GM18498 (cell line): ENCODE results near the gene SERPINB11.
"Not testable (repeated sequence)": the region's sequence is repeated elsewhere in the genome, so short reads cannot be mapped to it uniquely, and the experiment has no call there.

Experiments
- ATAC-seq: cut with Tn5 transposase; IDR thresholded peaks from one replicate; pipeline ENCODE4 v1.9.1; 2021; ENCODE audit warnings: mild to moderate bottlenecking, moderate library complexity; ENCODE audit not compliant: unreplicated experiment

Gene SERPINB11, protein sequence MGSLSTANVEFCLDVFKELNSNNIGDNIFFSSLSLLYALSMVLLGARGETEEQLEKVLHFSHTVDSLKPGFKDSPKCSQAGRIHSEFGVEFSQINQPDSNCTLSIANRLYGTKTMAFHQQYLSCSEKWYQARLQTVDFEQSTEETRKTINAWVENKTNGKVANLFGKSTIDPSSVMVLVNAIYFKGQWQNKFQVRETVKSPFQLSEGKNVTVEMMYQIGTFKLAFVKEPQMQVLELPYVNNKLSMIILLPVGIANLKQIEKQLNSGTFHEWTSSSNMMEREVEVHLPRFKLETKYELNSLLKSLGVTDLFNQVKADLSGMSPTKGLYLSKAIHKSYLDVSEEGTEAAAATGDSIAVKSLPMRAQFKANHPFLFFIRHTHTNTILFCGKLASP

DNA sequence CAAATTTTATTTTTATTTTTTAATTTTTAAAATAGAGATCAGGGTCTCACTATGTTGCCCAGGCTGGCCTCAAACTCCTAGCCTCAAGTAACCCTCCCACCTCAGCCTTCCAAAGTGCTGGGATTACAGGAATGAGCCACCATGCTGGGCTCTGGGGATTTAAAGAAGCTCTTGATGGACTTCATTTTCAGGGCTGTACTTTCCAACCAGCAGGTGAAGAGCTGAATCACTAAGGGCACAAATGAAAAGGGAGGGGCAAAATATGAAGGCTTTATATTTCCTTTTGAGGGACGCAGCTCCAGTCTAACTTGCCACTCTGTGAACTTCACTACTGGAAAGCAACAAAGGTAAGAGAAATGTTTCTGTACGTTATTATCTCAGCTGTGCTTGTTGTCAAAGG, at the start of gene SERPINB11:
Gene SERPINB11 (plus strand): TSS at position 301 of the 400 bp plus-strand sequence. CDS start 7,234 bp downstream, outside the sequence.
- ATAC-seq: no peak

DNA sequence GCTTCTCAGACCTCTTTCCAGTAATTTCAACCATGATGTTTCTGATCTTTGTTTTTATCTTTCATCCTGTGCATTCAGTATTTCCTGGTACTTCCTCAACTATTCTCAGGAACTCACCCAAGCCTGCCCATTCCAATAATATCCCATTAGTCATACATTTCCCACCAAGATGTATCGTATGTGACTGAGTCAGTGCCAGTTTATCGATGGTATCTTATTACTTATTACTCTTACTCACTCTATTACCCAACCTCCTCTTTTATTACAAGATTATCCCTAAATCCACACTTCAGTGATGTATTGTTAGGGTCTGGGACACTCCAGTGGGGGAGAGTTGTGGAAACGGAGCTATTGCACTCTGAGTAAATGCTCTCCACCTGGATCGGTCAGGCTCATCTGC, 43.8 kb upstream of the SERPINB11 start:
- not testable (repeated sequence) for ATAC-seq

DNA sequence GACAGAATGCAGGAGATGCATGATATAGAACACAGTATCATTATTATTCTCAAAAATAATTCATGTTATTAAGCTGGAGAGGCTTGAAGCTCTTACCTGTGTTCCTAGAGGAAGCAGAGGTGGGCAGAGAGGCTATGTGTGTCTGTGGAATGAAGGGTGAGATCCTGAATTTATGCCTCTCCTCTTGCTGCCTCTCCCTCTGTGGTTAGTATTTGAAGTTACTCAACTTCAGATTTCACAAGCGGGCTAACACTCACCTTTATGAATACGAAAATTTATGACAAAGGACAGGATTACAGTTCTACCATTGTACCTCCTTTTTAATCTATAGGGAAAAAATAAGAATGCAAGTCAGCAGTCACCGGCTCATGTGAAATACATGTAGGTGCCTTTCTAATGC, 41.0 kb upstream of the SERPINB11 start, which contains the start of gene SERPINB3:
Gene SERPINB3 (minus strand): TSS at position 144 of the 400 bp plus-strand sequence. CDS start 677 bp downstream, outside the sequence.
- not testable (repeated sequence) for ATAC-seq

DNA sequence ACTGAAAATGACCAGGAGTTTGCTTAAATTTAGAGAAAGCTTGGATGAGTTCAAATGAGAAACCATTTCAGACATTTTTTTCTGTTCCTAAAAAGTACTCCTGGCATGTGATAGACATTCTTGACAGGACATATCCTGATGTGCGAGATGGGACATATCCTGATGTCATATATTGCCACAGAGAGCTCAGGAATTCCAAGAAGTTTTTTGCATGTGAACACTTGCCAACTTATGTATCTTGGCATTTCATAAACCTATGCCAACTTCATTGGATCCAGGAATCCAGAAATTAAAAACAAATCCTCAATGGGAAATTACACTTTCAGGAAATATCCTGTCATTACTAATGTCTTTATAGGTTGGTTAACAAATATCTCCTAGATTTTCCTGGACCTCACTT, 38.2 kb upstream of the SERPINB11 start:
- ATAC-seq: no peak

DNA sequence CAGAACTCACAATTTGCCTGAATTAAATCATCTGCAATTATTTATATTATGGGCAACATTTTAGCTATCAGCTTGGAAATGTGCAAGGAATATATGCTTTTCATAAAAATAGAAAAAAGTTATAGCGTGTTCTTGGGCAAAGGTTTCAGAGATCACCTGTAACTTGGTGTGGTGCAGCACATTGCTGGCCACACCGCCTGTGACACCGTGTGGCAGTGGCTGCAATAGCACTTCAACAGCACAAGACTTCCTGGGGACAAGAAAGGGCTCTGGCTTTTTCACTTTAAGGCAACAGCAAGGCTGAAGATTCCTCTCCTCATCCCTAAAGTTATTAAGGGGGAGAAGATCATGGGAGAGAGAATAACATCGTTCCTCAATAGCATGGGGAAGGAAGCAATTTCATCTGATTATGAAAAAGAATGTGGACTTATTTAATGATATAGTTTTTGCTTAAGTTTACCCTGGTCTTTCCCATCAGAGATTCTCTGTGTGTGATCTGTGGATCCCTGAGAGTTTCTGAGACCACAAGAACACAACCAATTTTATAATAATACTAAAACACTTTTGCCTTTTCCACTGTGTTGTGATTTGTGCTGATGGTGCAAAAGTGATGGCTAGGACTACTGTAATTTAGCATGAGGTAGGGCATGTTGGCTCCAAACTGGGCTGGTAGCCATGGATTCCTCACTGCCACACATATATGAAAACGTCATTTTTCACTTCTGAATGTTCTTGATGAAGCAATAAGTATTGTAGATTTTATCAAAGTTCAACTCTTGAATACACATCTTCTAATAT, 26.0 kb upstream of the SERPINB11 start:
- peak; percentile 91 for ATAC-seq

DNA sequence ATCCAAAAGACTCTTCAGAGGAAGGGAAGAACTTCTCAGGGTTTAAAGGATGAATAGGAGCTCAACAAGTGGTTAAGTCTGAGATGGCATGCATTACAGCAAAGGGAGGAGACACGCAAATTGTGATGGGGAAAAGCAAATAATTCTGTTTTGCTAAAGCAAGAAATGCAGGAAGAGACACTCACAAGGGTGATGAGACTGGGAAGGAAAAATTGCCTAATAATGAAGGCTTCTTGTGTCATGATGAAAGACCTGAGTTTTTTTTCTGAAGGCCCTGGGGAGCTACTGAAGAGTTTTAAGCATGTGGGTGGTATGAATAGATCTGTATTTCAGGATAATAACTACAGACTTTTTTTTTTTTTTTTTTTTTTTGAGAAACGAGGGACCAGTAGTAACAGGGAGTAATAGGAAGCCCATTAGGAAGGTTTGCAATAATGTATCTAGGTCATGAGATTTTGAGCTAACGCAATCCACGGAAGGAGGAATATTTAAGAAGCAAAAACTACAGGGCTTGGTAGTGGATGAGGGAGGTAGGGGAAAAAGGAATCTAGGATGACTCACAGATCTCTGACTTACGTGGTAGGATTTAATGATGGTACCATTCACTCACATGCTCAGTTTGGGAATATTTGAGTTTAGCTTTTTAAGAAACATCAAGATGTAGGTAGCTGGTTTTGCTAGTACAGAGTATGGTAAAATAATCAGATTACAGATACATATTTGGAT, 25.1 kb upstream of the SERPINB11 start:
- ATAC-seq: no peak

DNA sequence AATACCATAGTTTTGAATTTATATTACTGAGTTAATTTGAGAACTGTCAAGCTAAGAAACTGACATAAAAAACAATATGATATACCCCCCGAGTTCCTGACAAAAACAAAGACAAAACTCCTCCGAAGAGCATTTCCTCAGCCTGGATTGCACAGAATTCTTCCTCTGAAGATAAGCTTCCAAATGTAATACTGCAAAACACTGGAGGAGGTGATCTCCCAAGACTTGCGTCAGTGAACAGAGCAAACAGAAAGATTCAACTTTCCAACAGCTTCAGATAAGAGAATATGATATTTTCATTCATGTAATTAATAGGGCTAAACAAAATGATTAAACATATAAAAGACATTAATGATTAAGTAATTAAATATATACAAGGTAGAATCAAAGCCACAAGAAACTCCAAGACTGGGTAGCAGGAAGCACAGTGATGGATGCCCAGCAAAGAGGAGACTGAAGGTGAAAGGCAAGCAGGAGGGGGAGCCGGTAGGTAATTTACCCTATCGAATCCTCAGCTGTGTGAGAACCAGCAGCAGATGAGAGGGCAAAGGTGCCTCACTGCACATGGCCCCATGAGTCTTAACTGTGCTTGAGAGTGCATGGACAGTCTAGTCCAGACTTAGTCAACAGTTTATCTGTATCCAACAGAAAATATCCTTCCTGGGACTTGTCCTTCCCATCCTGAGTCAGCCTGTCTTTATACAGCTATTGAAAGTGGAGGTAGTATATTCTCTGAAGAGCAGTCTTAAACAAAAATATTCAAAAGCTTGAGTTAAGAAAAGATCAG, 22.7 kb upstream of the SERPINB11 start:
- no peak for ATAC-seq

DNA sequence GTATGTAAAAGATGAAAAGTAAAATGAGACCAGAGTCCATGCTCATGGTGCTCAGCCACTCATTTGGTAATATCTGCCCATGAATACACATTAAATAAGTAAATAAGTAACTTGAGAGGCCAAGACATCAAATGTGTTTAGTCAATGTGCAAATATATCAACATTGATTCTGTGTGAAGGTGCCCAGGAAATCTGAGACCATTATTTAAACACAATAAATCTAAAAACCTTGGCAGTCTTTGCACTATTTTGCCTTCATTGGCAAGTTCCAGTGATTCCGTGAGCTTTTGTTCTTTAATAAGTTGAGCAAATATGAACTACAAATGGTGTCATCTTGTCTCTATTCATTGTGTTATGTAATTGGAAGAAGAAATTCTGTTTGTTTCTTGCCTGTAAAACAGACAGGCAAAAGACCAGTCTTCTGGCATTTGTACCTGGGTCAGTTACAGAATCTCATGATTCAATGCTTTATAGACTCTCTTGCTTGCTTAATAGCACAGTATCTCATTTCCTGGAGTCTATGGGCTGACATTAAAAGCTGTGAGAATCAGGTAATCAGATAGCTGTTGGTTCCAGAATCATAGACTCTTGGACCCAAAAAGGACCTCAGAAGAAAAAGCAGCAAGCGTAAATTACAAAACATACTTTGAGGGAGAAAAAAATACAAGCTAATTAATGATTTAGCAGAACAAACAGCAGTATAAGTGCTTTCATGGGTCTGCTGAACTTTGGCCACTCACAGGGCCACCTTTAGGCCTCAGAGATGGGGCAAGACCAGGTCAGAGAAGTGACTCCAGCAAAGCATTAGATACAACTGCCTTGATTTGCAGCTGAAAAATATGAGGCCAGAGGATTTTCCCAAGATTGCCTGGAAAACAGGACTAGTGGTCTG, 21.1 kb upstream of the SERPINB11 start:
- ATAC-seq: no peak

DNA sequence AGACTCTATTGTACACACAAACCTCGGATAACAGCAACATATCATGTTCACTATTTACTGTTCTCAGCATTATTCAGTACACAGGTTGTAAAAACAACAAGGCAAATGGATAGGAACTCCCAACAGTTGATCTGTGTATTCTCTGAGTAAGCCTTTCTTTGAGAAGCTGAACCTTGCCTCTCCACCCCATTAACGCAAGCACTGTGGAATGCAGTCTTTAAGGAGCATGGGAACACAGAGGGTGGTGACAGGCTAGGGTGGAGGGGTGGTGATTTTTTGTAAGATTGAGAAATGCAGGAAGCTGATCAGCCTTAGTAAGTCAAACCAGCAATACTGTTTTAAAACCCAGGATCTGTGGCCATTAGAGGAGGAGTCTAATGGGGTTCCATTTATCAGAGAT, 19.6 kb upstream of the SERPINB11 start:
- no peak for ATAC-seq

DNA sequence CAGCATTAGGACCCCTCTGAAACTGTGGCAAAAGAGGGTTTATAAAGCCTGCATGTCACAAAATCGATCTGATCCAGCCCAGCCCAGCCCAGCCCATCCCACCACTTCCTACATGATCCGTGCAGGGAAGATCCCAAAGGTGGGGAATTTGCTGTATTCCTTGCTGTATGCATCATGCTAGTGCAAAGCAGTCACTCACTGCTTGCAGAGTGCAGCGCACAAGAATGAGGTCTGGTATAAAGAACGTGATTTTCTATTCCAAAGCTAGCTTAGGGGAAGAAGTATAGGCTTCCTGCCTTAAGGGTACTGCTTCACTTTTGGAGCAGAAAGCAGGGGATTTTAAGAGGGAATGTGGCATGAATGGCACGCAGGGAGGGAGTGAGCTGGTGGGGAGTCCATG, 18.9 kb upstream of the SERPINB11 start:
- ATAC-seq: no peak

DNA sequence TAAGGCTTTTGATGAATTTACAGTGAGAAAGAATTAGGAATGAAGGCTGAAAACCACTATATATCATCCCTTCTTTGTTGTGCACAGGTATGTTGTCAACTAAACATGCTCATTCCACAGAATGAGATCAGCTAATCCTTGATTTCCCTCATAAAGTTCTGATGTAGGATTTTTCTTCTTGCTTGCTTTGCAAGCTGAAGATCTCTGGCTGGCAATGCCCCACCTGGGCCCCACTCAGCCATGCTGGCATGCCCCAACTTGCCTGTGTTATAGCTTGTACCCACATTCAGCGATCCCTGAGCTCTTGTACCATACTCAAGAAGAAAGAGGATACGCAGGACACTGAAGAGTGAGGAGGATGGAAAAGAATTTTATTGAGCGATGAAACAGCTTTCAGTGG, 18.0 kb upstream of the SERPINB11 start:
- no peak for ATAC-seq

DNA sequence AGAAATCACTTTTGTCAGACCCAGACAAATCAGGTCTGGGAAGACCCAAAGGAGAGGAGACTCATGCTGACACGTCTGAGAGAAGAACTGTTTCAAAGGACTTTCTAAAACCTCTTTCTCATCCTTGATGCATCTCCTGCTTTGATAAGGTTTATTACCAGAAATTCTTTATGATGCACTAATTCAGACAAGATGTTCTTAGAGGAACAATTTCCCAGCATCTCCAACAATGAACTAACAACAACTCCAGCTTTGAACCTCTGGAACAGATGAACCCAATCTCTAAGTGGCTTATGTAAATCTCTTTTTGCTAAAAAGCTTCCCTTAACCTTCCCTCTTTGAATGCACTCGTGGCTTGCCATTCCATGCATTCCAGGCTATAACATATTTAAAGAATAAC, 15.9 kb upstream of the SERPINB11 start:
- no peak for ATAC-seq

DNA sequence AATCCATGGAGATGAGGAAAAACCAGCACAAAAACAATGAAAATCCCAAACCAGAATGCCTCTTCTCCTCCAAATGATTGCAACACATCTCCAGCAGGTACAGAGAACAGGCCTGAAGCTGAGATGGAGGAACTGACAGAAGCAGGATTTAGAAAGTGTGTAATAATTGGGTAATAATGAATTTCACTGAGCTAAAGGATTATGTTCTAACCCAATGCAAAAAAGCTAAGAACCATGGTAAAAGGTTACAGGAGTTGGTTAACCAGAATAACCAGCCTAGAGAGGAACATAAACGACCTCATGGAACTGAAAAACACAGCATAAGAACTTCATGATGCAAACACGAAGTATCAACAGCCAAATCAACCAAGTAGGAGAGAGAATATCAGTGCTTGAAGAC, 13.7 kb upstream of the SERPINB11 start:
- no peak for ATAC-seq

DNA sequence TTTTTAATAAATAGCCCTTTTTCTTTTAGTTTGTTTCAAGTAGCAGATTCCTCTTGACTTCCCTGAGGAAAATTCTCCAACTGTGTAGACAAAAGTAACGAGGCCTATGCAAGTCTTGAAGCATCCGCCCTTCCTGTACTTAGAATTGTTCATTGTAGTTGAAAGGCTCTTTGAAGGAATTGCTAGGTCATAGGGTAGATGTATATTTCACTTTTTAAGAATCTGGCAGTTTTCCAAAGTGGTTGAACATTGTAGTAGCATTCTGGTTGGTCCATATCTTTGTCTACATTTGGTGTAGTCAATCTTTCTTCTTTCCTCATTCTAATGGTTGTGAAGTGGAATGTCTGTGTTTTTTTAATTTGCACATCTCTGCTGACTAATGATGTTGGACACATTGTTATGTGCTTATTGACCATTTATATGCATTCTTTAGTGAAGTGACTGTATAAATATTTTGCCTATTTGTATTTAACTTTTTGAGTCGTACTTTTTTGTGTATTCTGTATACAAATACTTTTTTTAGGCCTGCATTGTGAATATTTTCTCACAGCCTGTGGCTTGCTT, 5.6 kb upstream of the SERPINB11 start:
- no peak for ATAC-seq

DNA sequence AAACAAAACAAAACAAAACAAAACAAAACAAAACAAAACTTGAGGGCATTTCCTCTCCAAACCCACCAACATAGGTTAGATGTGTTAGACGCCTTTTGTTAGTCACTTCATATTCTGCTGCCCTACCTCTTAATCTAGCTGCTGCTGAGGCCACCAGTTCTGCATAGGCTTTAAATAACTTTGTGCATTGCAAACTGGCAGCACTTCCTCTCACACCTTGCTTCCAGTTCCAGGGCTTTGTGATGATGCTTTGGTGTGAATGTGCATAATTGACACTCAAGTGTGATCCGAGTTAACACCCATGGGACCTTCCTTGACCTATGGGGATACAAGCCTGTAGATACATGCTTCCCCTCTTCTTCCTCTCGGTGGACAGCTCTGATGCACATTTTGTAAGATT, 2.3 kb upstream of the SERPINB11 start:
- no peak for ATAC-seq

DNA sequence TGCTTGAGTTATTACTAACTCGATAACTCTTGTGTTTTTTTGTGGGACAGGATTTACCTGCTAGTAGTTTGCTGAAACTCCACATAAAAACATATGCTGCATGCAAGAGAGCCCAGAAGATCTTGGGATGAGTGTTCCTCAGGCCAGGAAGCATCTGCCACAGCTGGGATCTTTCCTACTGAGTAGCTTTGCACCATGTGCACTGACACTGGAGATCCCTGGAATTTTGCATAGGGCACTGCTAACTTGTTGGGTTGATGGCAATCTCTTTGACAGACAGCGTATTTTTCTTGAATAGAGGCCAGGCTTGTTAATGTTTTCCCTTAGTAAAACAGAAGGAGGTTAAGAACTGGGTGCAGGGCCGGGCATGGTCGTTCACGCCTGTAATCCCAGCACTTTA, 808 bp upstream of the SERPINB11 start:
- no peak for ATAC-seq

DNA sequence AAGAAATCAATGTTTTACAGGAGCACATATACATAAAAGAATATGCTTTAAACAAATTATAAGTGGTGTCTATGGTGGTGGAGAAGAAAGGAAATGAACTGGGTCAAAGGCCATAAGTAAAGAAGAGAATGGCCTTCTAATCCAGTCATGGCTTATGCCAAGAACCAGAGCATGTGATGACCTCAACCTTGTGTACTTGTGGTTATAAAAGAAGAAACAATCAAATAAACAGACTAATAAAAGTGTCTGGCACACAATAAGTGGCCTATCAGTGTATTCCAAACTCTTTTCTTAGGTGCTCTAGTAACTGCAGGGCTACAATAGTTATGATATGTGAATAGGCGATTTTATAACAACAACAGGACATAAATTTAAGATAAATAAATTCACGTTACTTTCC, 2.6 kb downstream of the SERPINB11 start:
- ATAC-seq: no peak

DNA sequence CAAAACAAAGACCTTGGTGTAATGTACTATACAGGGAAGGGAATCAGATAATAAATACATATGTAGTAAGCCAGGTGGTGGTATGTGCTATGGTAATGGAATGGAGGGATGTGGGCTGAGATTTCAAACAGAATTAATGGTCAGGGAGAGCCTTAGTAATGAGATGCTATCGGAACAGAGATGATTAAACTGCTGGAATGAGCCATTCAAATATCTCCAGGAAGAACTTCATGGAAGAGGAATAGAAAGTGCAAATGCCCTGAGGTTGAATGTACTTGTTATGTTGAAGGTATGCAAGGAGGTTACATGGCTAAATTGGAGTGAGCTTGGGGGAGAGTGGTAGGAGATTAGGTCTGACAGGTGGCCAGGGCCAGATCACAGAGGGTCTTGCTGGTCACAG, 5.1 kb downstream of the SERPINB11 start:
- no peak for ATAC-seq

DNA sequence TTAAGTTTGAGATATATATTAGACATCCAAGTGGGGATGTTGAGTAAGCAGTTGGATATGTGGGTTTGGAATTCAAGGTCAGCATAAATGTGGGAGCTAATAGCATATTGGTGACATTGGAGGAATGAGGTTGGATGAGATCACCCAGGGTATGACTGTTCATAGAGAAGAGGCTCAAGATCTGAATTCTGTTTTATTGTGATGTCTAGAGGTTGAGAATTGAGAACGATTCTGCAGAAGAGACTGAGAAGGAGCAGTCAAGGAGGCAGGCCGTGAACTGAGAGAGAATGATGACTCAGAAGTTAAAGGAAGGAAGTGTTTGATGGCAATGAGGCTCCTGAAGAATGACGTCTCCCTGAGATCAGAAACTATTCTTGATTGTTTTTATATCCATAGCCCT, 5.9 kb downstream of the SERPINB11 start:
- no peak for ATAC-seq
